PC-3 (cell line): ENCODE results near the gene SULT1C2. TPM values are rescaled to one million over a fixed set of nuclear protein-coding genes. Genes with fewer than 3 reads are reported as not detected.

Experiments
- ATAC-seq: fragments of 200-7000 bp; cut with Tn5 transposase; 2 replicates; pipeline ENCODE4 v1.9.1; 2020; ENCODE audit warnings: mild to moderate bottlenecking, moderate library complexity
- BruUV-seq: library from RNA; stranded (reverse); fragments of 400-500 nt; replicated peaks from 2 replicates; lab custom pipeline; 2021; lab: Mats Ljungman, UMichigan
- CTCF ChIA-PET: fragments of 300-600 bp; sonication (Branson Sonifier 250); formaldehyde crosslinking; loops from one replicate; lab custom pipeline; 2022; ENCODE audit warnings: antibody characterized with exemption; lab: Charles Lee
- POLR2A ChIA-PET: fragments of 300-600 bp; sonication (Branson Sonifier 250); formaldehyde crosslinking; loops from one replicate; lab custom pipeline; 2022; ENCODE audit warnings: antibody characterized with exemption; ENCODE audit not compliant: unreplicated experiment; lab: Charles Lee
- DNase-seq: peaks from one replicate; pipeline ENCODE4 v3.0.0-alpha.2; 2015
- H2AFZ ChIP-seq: fragments of 300-600 bp; sonication (generic); 2 replicates; pipeline ENCODE4 v1.6.0; 2016; ENCODE audit warnings: antibody characterized with exemption, low read length
- H3F3A ChIP-seq: fragments of 300-600 bp; sonication (generic); one replicate; pipeline ENCODE4 v1.6.0; 2017; ENCODE audit warnings: antibody characterized with exemption, low read length, control low read depth, mild to moderate bottlenecking; ENCODE audit not compliant: unreplicated experiment
- H3K27ac ChIP-seq: fragments of 300-600 bp; sonication (generic); 2 replicates; pipeline ENCODE4 v1.5.1; 2016; ENCODE audit warnings: mild to moderate bottlenecking, low read length
- H3K27me3 ChIP-seq: fragments of 300-600 bp; sonication (generic); 2 replicates; pipeline ENCODE4 v1.6.1; 2016; ENCODE audit warnings: low read length, mixed read lengths
- H3K36me3 ChIP-seq: fragments of 300-600 bp; sonication (generic); 2 replicates; pipeline ENCODE4 v1.6.1; 2016; ENCODE audit warnings: low read depth, mixed run types, low read length, mixed read lengths
- H3K4me1 ChIP-seq: fragments of 300-600 bp; sonication (generic); 2 replicates; pipeline ENCODE4 v1.5.1; 2016; ENCODE audit warnings: low read length; ENCODE audit not compliant: insufficient read depth
- H3K4me2 ChIP-seq: fragments of 300-600 bp; sonication (generic); 2 replicates; pipeline ENCODE4 v1.6.0; 2016; ENCODE audit warnings: low read length
- H3K4me3 ChIP-seq: fragments of 300-600 bp; sonication (generic); 2 replicates; pipeline ENCODE4 v1.5.1; 2016; ENCODE audit warnings: mild to moderate bottlenecking, low read length, mixed read lengths
- H3K79me2 ChIP-seq: fragments of 300-600 bp; sonication (generic); 2 replicates; pipeline ENCODE4 v1.6.1; 2017; ENCODE audit warnings: low read length, mixed read lengths
- H3K9ac ChIP-seq: fragments of 300-600 bp; sonication (generic); 2 replicates; pipeline ENCODE4 v1.6.0; 2016; ENCODE audit warnings: mild to moderate bottlenecking, low read length
- H3K9me2 ChIP-seq: fragments of 300-600 bp; sonication (generic); replicated peaks from 2 replicates; pipeline ENCODE4 v1.6.1; 2016; ENCODE audit warnings: mixed run types, low read length, mixed read lengths
- H3K9me3 ChIP-seq: fragments of 300-600 bp; sonication (generic); 2 replicates; pipeline ENCODE4 v1.6.1; 2016; ENCODE audit warnings: low read length, mixed read lengths
- H4K20me1 ChIP-seq: fragments of 300-600 bp; sonication (generic); 2 replicates; pipeline ENCODE4 v1.6.1; 2016; ENCODE audit warnings: low read length, mixed read lengths
- EZH2 ChIP-seq: fragments of 300-600 bp; sonication (generic); IDR thresholded peaks from one replicate; pipeline ENCODE4 v1.6.1; 2017; ENCODE audit warnings: antibody characterized with exemption, mild to moderate bottlenecking, low read length; ENCODE audit not compliant: unreplicated experiment
- EZH2phosphoT487 ChIP-seq: fragments of 300-600 bp; sonication (generic); IDR thresholded peaks from 2 replicates; pipeline ENCODE4 v1.6.1; 2018; ENCODE audit warnings: mild to moderate bottlenecking, antibody characterized with exemption, low read length, borderline replicate concordance
- intact Hi-C: fragments of 100-400 bp; cut with micrococcal nuclease; formaldehyde crosslinking; loops from 2 replicates; pipeline ENCODE4 v1.9.0; 2023
- total RNA-seq: library from RNA; depleted of rRNA; stranded (reverse); fragments of >200 nt; gene quantifications from 2 replicates; pipeline ENCODE4 v1.2.3, GENCODE V29; 2014
- TF ChIP-seq, protein P1 (sequence below): fragments of 300-600 bp; sonication (generic); conservative IDR thresholded peaks from 2 replicates; pipeline ENCODE4 v1.5.1; 2017; ENCODE audit warnings: antibody characterized with exemption, low read depth, mild to moderate bottlenecking, low read length

SULT1C2 gene
- total RNA-seq, 1 experiment from 2014 or later, result not detected

DNA sequence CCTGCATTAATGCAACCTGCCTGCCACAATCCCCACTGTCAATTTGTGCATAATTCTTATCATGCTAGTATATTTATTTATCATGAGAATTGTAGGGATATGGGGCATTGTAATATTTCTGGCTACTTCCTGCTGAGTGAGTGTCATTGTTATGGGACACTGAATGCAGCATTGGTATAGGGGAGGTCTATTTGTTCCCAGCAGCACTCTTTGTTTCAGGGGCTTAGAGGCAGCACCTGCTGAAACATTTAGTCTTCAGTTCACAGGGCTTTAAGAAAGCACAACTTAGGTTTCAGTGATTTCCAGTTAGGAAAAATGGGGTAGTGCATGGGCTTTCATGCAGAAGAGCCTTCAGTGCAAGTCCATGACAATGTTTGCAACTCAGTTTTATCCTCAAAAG lies 25.3 kb upstream of the SULT1C2 start:
- no TSS peak for BruUV-seq
- POLR2A ChIA-PET, result no interaction called here
- peaks cover 17% of the 10 kb centered on the region for H3K4me1 ChIP-seq
- H3K4me2 ChIP-seq, result no peak overlapping the region
- no peak overlapping the region for H3K27ac ChIP-seq
- no peaks in the 10 kb centered on the region for H3K79me2 ChIP-seq
- CTCF ChIA-PET, result no interaction called here
- ATAC-seq (no peak), DNase-seq (no peak)
- no peaks in the 10 kb centered on the region for H3K27me3 ChIP-seq
- TF ChIP-seq EZH2phosphoT487, result no peak
- H3K9ac ChIP-seq, result no peak overlapping the region
- H3F3A ChIP-seq, result no peaks in the 10 kb centered on the region
- H3K36me3 ChIP-seq, result no peaks in the 10 kb centered on the region
- H3K9me3 ChIP-seq, result no peaks in the 10 kb centered on the region
- H3K9me2 ChIP-seq, result no peaks in the 10 kb centered on the region
- H4K20me1 ChIP-seq, result no peaks in the 10 kb centered on the region
- intact Hi-C loops, result no loop called here
- H3K4me3 ChIP-seq, result no peak overlapping the region
- no peak overlapping the region for H2AFZ ChIP-seq

DNA sequence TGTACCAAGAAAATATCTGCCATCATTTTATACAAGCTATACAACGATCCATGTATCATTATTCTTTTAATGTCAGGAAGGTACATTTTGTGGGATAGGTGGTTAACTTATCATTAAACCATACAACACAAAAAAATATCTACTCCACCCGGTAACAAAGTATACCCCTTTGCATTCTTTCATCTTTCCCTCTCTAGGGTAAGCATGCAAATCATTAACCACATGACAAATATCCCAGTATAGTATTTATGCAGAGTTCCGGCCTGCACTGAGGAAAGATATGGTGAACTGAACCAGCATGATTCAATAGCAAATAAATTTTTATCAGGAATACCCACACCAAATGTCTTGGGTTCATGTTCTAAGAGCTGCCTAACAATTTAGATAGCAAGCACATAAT lies 22.5 kb upstream of the SULT1C2 start:
- no peak overlapping the region for H3K4me2 ChIP-seq
- H3K9ac ChIP-seq, result no peak overlapping the region
- no peak overlapping the region for H3K4me3 ChIP-seq
- intact Hi-C loops, result no loop called here
- H3K36me3 ChIP-seq, result no peaks in the 10 kb centered on the region
- POLR2A ChIA-PET, result no interaction called here
- H3K27me3 ChIP-seq, result no peaks in the 10 kb centered on the region
- DNase-seq (no peak), ATAC-seq (no peak)
- BruUV-seq, result no TSS peak
- no peak for TF ChIP-seq EZH2phosphoT487
- TF ChIP-seq EZH2, result no peak
- TF ChIP-seq, protein P1, sequence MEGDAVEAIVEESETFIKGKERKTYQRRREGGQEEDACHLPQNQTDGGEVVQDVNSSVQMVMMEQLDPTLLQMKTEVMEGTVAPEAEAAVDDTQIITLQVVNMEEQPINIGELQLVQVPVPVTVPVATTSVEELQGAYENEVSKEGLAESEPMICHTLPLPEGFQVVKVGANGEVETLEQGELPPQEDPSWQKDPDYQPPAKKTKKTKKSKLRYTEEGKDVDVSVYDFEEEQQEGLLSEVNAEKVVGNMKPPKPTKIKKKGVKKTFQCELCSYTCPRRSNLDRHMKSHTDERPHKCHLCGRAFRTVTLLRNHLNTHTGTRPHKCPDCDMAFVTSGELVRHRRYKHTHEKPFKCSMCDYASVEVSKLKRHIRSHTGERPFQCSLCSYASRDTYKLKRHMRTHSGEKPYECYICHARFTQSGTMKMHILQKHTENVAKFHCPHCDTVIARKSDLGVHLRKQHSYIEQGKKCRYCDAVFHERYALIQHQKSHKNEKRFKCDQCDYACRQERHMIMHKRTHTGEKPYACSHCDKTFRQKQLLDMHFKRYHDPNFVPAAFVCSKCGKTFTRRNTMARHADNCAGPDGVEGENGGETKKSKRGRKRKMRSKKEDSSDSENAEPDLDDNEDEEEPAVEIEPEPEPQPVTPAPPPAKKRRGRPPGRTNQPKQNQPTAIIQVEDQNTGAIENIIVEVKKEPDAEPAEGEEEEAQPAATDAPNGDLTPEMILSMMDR, result no peak
- H3K27ac ChIP-seq, result no peak overlapping the region
- H2AFZ ChIP-seq, result no peak overlapping the region
- H4K20me1 ChIP-seq, result no peaks in the 10 kb centered on the region
- H3K79me2 ChIP-seq, result no peaks in the 10 kb centered on the region
- CTCF ChIA-PET, result no interaction called here
- peaks cover 22% of the 10 kb centered on the region for H3K4me1 ChIP-seq
- H3F3A ChIP-seq, result no peaks in the 10 kb centered on the region
- no peaks in the 10 kb centered on the region for H3K9me3 ChIP-seq
- no peaks in the 10 kb centered on the region for H3K9me2 ChIP-seq

DNA sequence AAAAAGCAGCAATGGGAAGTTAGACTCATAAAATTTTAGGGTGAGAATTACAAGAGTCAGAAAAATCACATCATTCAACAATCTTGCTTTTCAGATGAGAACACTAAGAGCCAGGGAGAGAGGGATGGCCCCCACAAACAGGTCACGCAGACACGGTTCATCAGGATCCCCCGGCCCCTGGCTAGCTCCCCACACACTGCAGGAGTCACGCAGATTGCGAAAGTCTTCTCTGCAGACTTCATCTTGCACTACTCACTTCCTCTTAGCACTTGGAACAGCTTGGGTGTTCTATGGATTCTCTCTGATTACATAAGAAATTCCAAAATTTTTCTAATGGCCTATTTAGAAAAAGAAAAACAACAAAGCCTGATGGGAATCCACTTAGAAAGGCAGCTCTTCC lies 21.6 kb upstream of the SULT1C2 start:
- DNase-seq (peak; percentile 41), ATAC-seq (no peak)
- H3K27ac ChIP-seq, result peak overlapping the region; percentile 80
- peak overlapping the region; percentile 13; the same call in 1 of the 2 replicates for H3K9ac ChIP-seq
- H2AFZ ChIP-seq, result no peak overlapping the region
- H3K4me3 ChIP-seq, result no peak overlapping the region
- no peak overlapping the region for H3K4me2 ChIP-seq
- no peaks in the 10 kb centered on the region for H3K27me3 ChIP-seq
- H3K9me3 ChIP-seq, result no peaks in the 10 kb centered on the region
- no peaks in the 10 kb centered on the region for H3K9me2 ChIP-seq
- no peaks in the 10 kb centered on the region for H4K20me1 ChIP-seq
- no peaks in the 10 kb centered on the region for H3K36me3 ChIP-seq
- no peaks in the 10 kb centered on the region for H3K79me2 ChIP-seq
- no peaks in the 10 kb centered on the region for H3F3A ChIP-seq
- TF ChIP-seq, protein P1, result no peak
- no peak for TF ChIP-seq EZH2phosphoT487
- TF ChIP-seq EZH2, result no peak
- no TSS peak for BruUV-seq
- POLR2A ChIA-PET, result no interaction called here
- CTCF ChIA-PET, result no interaction called here
- intact Hi-C loops, result no loop called here
- peaks cover 31% of the 10 kb centered on the region for H3K4me1 ChIP-seq
